K562 (cell line): ENCODE results near the gene SELPLG. TPM values are rescaled to one million over a fixed set of nuclear protein-coding genes. Genes with fewer than 3 reads are reported as not detected.

Experiments
- CREB3 ChIP-seq: fragments of 450-650 bp; conservative IDR thresholded peaks from 2 replicates; pipeline ENCODE4 v1.6.1; 2016; ENCODE audit warnings: missing genetic modification characterization, low read depth, mild to moderate bottlenecking, missing compliant biosample characterization, moderate library complexity
- HCFC1 ChIP-seq: IDR thresholded peaks from 2 replicates; pipeline ENCODE4 v1.6.1; 2012; ENCODE audit warnings: low read depth, low read length, improper control_type of control experiment
- USF1 ChIP-seq: sonication (generic); formaldehyde crosslinking; IDR thresholded peaks from 2 replicates; pipeline ENCODE4 v1.9.0; 2022; ENCODE audit warnings: mild to moderate bottlenecking, missing genetic modification reagents
- ZNF512 ChIP-seq: IDR thresholded peaks from 2 replicates; pipeline ENCODE4 v1.6.1; 2016; ENCODE audit warnings: missing genetic modification characterization, missing compliant biosample characterization
- polyA plus RNA-seq, 8 experiments: library from polyadenylated mRNA; depleted of rRNA in 4 of 8; stranded (reverse) in 5 of 8; unstranded in 3 of 8; fragments of >200 nt; fragmentation: Nextera tagmentation in 2 of 8; fragmentation: Illumina TruSeq in 1 of 8; extraction: Ambion mirVana in 2 of 8; extraction: Trizol in 1 of 8; gene quantifications; 2 replicates each; pipeline versions ENCODE4 v1.2.1 to v1.2.3, GENCODE V29; 2011 to 2014; ENCODE audit warnings: inconsistent platforms in 1 of 8, missing spikeins in 1 of 8
- total RNA-seq, 7 experiments: library from RNA; depleted of rRNA in 6 of 7; stranded (reverse); fragments of >200 nt in 6 of 7; fragmentation: Illumina TruSeq in 2 of 7; extraction: Trizol in 2 of 7; gene quantifications; 2 replicates each; pipeline versions ENCODE4 v1.2.1 to v1.2.3, GENCODE V29; 2011 to 2021; ENCODE audit warnings: low replicate concordance in 1 of 7

The SELPLG gene
- total and polyA plus RNA-seq, 9 of the 15 experiments (the other 6 are each of a cell fraction or from before 2014, with no cell fraction given): 0.22 to 10.2 (median 1.7) TPM

GRCh38 chr12:108596854-108597558 is 36.7 kb downstream of the SELPLG start (continued):
- TF ChIP-seq CREB3 (tag) (no peak), HCFC1 (no peak), USF1 (CRISPR knock-in tag) (peak; percentile 58; the same call in 1 of the 2 replicates), ZNF512 (no peak)
